K562 (cell line): ENCODE results near the gene EFS. TPM values are rescaled to one million over a fixed set of nuclear protein-coding genes. Genes with fewer than 3 reads are reported as not detected.

Source experiments
- ATAC-seq: fragments of 200-7000 bp; cut with Tn5 transposase; 3 replicates; pipeline ENCODE4 v1.9.1; 2020; ENCODE audit warnings: moderate library complexity
- BruUV-seq: library from RNA; stranded (reverse); fragments of 400-500 nt; replicated peaks from 2 replicates; lab custom pipeline; 2021; lab: Mats Ljungman, UMichigan
- CTCF ChIA-PET: fragments of 300-600 bp; formaldehyde crosslinking; extraction: SDS; loops from one replicate; lab custom pipeline; 2021; ENCODE audit warnings: low intra/inter-chr PET ratio; lab: Yijun Ruan, JAX
- POLR2A ChIA-PET: fragments of 300-600, 350-650 bp; sonication (Branson Sonifier 250); formaldehyde crosslinking; extraction: SDS; loops from one replicate; lab custom pipeline; 2021; ENCODE audit warnings: antibody characterized with exemption, inconsistent platforms; lab: Yijun Ruan, JAX
- DNase-seq, 4 experiments: peaks; one replicate each; pipeline versions ENCODE4 v3.0.0 to v3.0.0-alpha.2; 2011 to 2018; ENCODE audit warnings: low spot score in 3 of 4, mixed read lengths in 3 of 4; ENCODE audit errors: extremely low read depth in 1 of 4
- FAIRE-seq: peaks from 2 replicates; lab custom pipeline; 2011; peaks lifted over from hg19 to GRCh38; lab: Jason Lieb, UNC
- H2AFZ ChIP-seq: 2 replicates; pipeline ENCODE4 v1.6.0; 2011; ENCODE audit warnings: low read depth, low read length, control low read depth, inconsistent platforms
- H3K27ac ChIP-seq: fragments of 200-600 bp; 3 replicates; pipeline ENCODE4 v1.8.0; 2011; ENCODE audit warnings: low read depth, mild to moderate bottlenecking, control low read depth, inconsistent platforms, low read length, moderate library complexity, mixed read lengths; ENCODE audit errors: extremely low read depth
- H3K27me3 ChIP-seq, 2 experiments: fragments of 300-600 bp in 1 of 2; 2 replicates in 1 of 2; 3 replicates in 1 of 2; pipeline versions ENCODE4 v1.6.0 to v1.8.0; 2011; ENCODE audit warnings: inconsistent platforms in 2 of 2, low read length in 2 of 2, mild to moderate bottlenecking in 1 of 2, mixed read lengths in 1 of 2, moderate library complexity in 1 of 2; ENCODE audit not compliant: control insufficient read depth in 2 of 2, insufficient read depth in 2 of 2
- H3K36me3 ChIP-seq: fragments of 300-600 bp; 3 replicates; pipeline ENCODE4 v1.8.0; 2011; ENCODE audit warnings: mild to moderate bottlenecking, low read length, inconsistent platforms; ENCODE audit not compliant: control insufficient read depth, insufficient read depth
- H3K4me1 ChIP-seq, 2 experiments: fragments of 200-600 bp in 1 of 2; replicated peaks in 1 of 2; 2 replicates in 1 of 2; 3 replicates in 1 of 2; pipeline versions ENCODE4 v1.5.1 to v1.8.0; 2011; ENCODE audit warnings: inconsistent platforms in 2 of 2, low read length in 2 of 2, mild to moderate bottlenecking in 1 of 2, mixed read lengths in 1 of 2, moderate library complexity in 1 of 2; ENCODE audit not compliant: control insufficient read depth in 2 of 2, insufficient read depth in 2 of 2
- H3K4me2 ChIP-seq: 2 replicates; pipeline ENCODE4 v1.6.1; 2011; ENCODE audit warnings: low read length, control low read depth, inconsistent platforms, mixed read lengths; ENCODE audit not compliant: insufficient read depth
- H3K4me3 ChIP-seq: fragments of 200-600 bp; sonication (generic), shearing (Covaris generic); 2 replicates; pipeline ENCODE4 v1.5.1; 2016; ENCODE audit warnings: control low read depth, inconsistent platforms
- H3K79me2 ChIP-seq: fragments of 200-600 bp; 3 replicates; pipeline ENCODE4 v1.8.0; 2011; ENCODE audit warnings: low read length, inconsistent platforms; ENCODE audit not compliant: control insufficient read depth, insufficient read depth
- H3K9ac ChIP-seq, 2 experiments: 2 replicates each; pipeline versions ENCODE4 v1.6.0 to v1.6.1; 2011; ENCODE audit warnings: low read depth in 2 of 2, low read length in 2 of 2, control low read depth in 1 of 2, inconsistent platforms in 1 of 2, mild to moderate bottlenecking in 1 of 2, mixed read lengths in 1 of 2; ENCODE audit not compliant: insufficient read depth in 1 of 2
- H3K9me1 ChIP-seq: one replicate; pipeline ENCODE4 v1.6.0; 2011; ENCODE audit warnings: inconsistent platforms, mild to moderate bottlenecking, low read length, moderate library complexity; ENCODE audit not compliant: control insufficient read depth, insufficient read depth
- H3K9me3 ChIP-seq: replicated peaks from 2 replicates; pipeline ENCODE4 v1.5.1; 2011; ENCODE audit warnings: low read depth, low read length, inconsistent platforms; ENCODE audit not compliant: control insufficient read depth, insufficient read depth
- H4K20me1 ChIP-seq: replicated peaks from 2 replicates; pipeline ENCODE4 v1.6.1; 2011; ENCODE audit warnings: low read length, inconsistent platforms, mixed read lengths; ENCODE audit not compliant: control insufficient read depth, insufficient read depth
- CCNT2 ChIP-seq: IDR thresholded peaks from 2 replicates; pipeline ENCODE4 v1.6.1; 2011; ENCODE audit warnings: borderline replicate concordance, low read depth, mild to moderate bottlenecking, moderate library complexity, mixed read lengths, low read length; ENCODE audit not compliant: insufficient read length; ENCODE audit errors: extremely low read depth
- EGR1 ChIP-seq: fragments of 450-650 bp; conservative IDR thresholded peaks from 2 replicates; pipeline ENCODE4 v1.6.1; 2017; ENCODE audit warnings: mild to moderate bottlenecking
- ELF4 ChIP-seq: fragments of 450-650 bp; formaldehyde crosslinking; IDR thresholded peaks from 2 replicates; pipeline ENCODE4 v1.4.0; 2022; ENCODE audit warnings: missing genetic modification characterization
- HNRNPH1 ChIP-seq: fragments of 200-400 bp; formaldehyde crosslinking; optimal IDR thresholded peaks from 2 replicates; pipeline ENCODE3; 2017; ENCODE audit warnings: low read depth, mild to moderate bottlenecking, low read length, moderate library complexity
- IRF2 ChIP-seq: sonication (generic); formaldehyde crosslinking; IDR thresholded peaks from 2 replicates; pipeline ENCODE4 v1.8.1; 2022; ENCODE audit warnings: mild to moderate bottlenecking, missing genetic modification reagents
- MAZ ChIP-seq, 2 experiments: fragments of 450-650 bp in 1 of 2; sonication (generic) in 1 of 2; formaldehyde crosslinking; IDR thresholded peaks in 1 of 2; conservative IDR thresholded peaks in 1 of 2; 2 replicates each; pipeline versions ENCODE4 v1.4.0 to v1.5.0; 2020; ENCODE audit warnings: mild to moderate bottlenecking in 1 of 2, missing genetic modification reagents in 1 of 2
- MCM5 ChIP-seq: fragments of 450-650 bp; IDR thresholded peaks from 2 replicates; pipeline ENCODE4 v1.6.1; 2016; ENCODE audit warnings: low read depth
- POLR3G ChIP-seq: IDR thresholded peaks from 2 replicates; pipeline ENCODE4 v1.6.1; 2011; ENCODE audit not compliant: insufficient read length, insufficient replicate concordance; ENCODE audit errors: extremely low read depth
- POU5F1 ChIP-seq: fragments of 150-350 bp; IDR thresholded peaks from 2 replicates; pipeline ENCODE4 v1.6.1; 2014; ENCODE audit warnings: borderline replicate concordance, low read length, low read depth, mild to moderate bottlenecking; ENCODE audit not compliant: partially characterized antibody
- TEAD2 ChIP-seq: fragments of 450-650 bp; IDR thresholded peaks from 2 replicates; pipeline ENCODE4 v1.6.1; 2016; ENCODE audit warnings: missing genetic modification characterization, control low read depth, missing compliant biosample characterization
- U2AF1 ChIP-seq: fragments of 200-400 bp; formaldehyde crosslinking; optimal IDR thresholded peaks from 2 replicates; pipeline ENCODE3; 2017; ENCODE audit warnings: mild to moderate bottlenecking, low read depth, low read length, moderate library complexity
- ZNF121 ChIP-seq: sonication (generic); formaldehyde crosslinking; conservative IDR thresholded peaks from 2 replicates; pipeline ENCODE4 v1.8.0; 2022; ENCODE audit warnings: missing genetic modification reagents
- ZNF217 ChIP-seq: sonication (generic); formaldehyde crosslinking; IDR thresholded peaks from 2 replicates; pipeline ENCODE4 v1.8.0; 2022; ENCODE audit warnings: mild to moderate bottlenecking, missing genetic modification reagents
- WGBS: fragments of 100-300 bp; shearing (Covaris generic); methylation state at CpG from one replicate; pipeline ENCODE4 v1.1.6; 2016; ENCODE audit warnings: low coverage, mixed read lengths; ENCODE audit not compliant: insufficient coverage; ENCODE audit errors: missing lambda C conversion rate; 5-methylcytosine and 5-hydroxymethylcytosine counted together
- in situ Hi-C: fragments of 300-500 bp; cut with MboI; formaldehyde crosslinking; loops from 4 replicates; pipeline ENCODE4 v1.15.0; 2018; ENCODE audit warnings: inconsistent platforms, mixed read lengths
- intact Hi-C: fragments of 100-400 bp; cut with micrococcal nuclease; formaldehyde crosslinking; loops from 2 replicates; pipeline ENCODE4 v1.14.2; 2022
- polyA plus RNA-seq, 8 experiments: library from polyadenylated mRNA; depleted of rRNA in 4 of 8; stranded (reverse) in 5 of 8; unstranded in 3 of 8; fragments of >200 nt; fragmentation: Nextera tagmentation in 2 of 8; fragmentation: Illumina TruSeq in 1 of 8; extraction: Ambion mirVana in 2 of 8; extraction: Trizol in 1 of 8; gene quantifications; 2 replicates each; pipeline versions ENCODE4 v1.2.1 to v1.2.3, GENCODE V29; 2011 to 2014; ENCODE audit warnings: inconsistent platforms in 1 of 8, missing spikeins in 1 of 8
- total RNA-seq, 7 experiments: library from RNA; depleted of rRNA in 6 of 7; stranded (reverse); fragments of >200 nt in 6 of 7; fragmentation: Illumina TruSeq in 2 of 7; extraction: Trizol in 2 of 7; gene quantifications; 2 replicates each; pipeline versions ENCODE4 v1.2.1 to v1.2.3, GENCODE V29; 2011 to 2021; ENCODE audit warnings: low replicate concordance in 1 of 7
- TF ChIP-seq, protein P1 (sequence below): sonication (generic); formaldehyde crosslinking; IDR thresholded peaks from 2 replicates; pipeline ENCODE4 v1.5.0; 2020; ENCODE audit warnings: missing genetic modification reagents
- TF ChIP-seq, protein P2 (sequence below): fragments of 450-650 bp; IDR thresholded peaks from 2 replicates; pipeline ENCODE4 v1.6.1; 2016; ENCODE audit warnings: low read depth, mild to moderate bottlenecking, moderate library complexity
- TF ChIP-seq, protein P3 (sequence below): sonication (generic); formaldehyde crosslinking; IDR thresholded peaks from 2 replicates; pipeline ENCODE4 v1.8.1; 2023; ENCODE audit warnings: mild to moderate bottlenecking, missing genetic modification reagents
- TF ChIP-seq, protein P4 (sequence below): fragments of 200-800 bp; sonication (Bioruptor generic); IDR thresholded peaks from 2 replicates; pipeline ENCODE4 v1.6.1; 2017; ENCODE audit warnings: missing genetic modification characterization, missing compliant biosample characterization

EFS gene
- total and polyA plus RNA-seq, 9 of the 15 experiments (the other 6 are each of a cell fraction or from before 2014, with no cell fraction given): 0.01 to 0.03 TPM; not detected in 7

DNA sequence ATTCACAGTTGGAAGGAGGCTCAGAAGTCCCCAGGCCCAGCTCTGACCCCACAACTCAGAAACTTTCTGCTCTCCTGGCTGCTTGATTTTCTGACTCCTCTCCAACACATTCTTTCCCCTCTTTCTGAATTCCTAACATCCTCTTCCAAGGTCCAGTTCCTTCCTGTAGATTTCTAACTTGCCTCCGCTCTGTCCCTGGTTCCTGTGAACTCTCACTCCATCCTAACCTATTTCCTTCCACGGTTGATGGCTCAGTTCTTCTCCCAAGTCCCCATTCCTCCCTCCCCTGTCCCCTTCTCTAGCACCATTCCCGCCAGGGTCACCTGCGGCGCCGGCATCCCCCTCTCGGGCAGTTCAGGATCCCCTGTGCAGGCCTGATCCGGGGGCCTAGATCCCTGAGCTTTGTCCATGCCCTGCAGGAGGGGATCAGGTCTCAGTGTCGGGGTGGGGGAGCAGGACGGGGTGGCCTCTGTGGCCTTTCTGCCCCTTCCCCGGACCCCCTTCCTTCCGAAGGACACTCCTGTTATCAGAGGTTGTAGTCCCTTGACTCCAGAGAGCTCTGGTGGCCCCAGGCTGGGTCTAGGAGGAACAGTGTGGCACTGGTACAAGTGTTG lies 6.3 kb downstream of the EFS start:
- Histone ChIP-seq H3K36me3 (no peaks in the 10 kb centered on the region), H3K4me3 (no peak overlapping the region), H3K27me3 (peaks cover 12 to 46% of the 10 kb centered on the region in 2 experiments; a peak in 4 of 5 replicates), H3K4me2 (no peak overlapping the region), H4K20me1 (no peaks in the 10 kb centered on the region; the same call in 1 of the 2 replicates), H3K79me2 (no peaks in the 10 kb centered on the region), H3K9ac (no peak overlapping the region), H3K4me1 (peaks cover 0 to 5% of the 10 kb centered on the region in 2 experiments; a peak in 3 of 5 replicates), H3K9me3 (no peaks in the 10 kb centered on the region), H3K27ac (no peak overlapping the region), H3K9me1 (no peaks in the 10 kb centered on the region), H2AFZ (no peak overlapping the region)
- FAIRE-seq: no peak
- ChIA-PET POLR2A (interaction anchor here (0.6 kb wide), 1 partner anchor 313 kb away, joined by 4 read pairs; no protein-coding TSS in a partner anchor), CTCF (no interaction called here)
- intact Hi-C loops: no loop called here
- no peak for DNase-seq
- BruUV-seq: no TSS peak
- ATAC-seq: no peak
- in situ Hi-C loops: no loop called here
- whole genome bisulfite sequencing: 25% methylated on average over 7 of the region's 12 CpGs
- TF ChIP-seq HNRNPH1 (no peak), EGR1 (no peak), ELF4 (CRISPR knock-in tag) (no peak), TEAD2 (tag) (no peak), ZNF121 (no peak), ZNF217 (CRISPR knock-in tag) (no peak), CCNT2 (no peak), POU5F1 (no peak), MAZ (CRISPR knock-in tag; conservative IDR thresholded peaks at IDR 0.05 in 1 of 2, IDR thresholded peaks at IDR 0.05 in 1 of 2) (no peak), MCM5 (no peak), POLR3G (no peak), U2AF1 (no peak), IRF2 (CRISPR knock-in tag) (no peak)
- TF ChIP-seq, protein P1, sequence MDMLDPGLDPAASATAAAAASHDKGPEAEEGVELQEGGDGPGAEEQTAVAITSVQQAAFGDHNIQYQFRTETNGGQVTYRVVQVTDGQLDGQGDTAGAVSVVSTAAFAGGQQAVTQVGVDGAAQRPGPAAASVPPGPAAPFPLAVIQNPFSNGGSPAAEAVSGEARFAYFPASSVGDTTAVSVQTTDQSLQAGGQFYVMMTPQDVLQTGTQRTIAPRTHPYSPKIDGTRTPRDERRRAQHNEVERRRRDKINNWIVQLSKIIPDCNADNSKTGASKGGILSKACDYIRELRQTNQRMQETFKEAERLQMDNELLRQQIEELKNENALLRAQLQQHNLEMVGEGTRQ (CRISPR knock-in tag): no peak
- TF ChIP-seq, protein P2, sequence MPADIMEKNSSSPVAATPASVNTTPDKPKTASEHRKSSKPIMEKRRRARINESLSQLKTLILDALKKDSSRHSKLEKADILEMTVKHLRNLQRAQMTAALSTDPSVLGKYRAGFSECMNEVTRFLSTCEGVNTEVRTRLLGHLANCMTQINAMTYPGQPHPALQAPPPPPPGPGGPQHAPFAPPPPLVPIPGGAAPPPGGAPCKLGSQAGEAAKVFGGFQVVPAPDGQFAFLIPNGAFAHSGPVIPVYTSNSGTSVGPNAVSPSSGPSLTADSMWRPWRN: no peak
- TF ChIP-seq, protein P3, sequence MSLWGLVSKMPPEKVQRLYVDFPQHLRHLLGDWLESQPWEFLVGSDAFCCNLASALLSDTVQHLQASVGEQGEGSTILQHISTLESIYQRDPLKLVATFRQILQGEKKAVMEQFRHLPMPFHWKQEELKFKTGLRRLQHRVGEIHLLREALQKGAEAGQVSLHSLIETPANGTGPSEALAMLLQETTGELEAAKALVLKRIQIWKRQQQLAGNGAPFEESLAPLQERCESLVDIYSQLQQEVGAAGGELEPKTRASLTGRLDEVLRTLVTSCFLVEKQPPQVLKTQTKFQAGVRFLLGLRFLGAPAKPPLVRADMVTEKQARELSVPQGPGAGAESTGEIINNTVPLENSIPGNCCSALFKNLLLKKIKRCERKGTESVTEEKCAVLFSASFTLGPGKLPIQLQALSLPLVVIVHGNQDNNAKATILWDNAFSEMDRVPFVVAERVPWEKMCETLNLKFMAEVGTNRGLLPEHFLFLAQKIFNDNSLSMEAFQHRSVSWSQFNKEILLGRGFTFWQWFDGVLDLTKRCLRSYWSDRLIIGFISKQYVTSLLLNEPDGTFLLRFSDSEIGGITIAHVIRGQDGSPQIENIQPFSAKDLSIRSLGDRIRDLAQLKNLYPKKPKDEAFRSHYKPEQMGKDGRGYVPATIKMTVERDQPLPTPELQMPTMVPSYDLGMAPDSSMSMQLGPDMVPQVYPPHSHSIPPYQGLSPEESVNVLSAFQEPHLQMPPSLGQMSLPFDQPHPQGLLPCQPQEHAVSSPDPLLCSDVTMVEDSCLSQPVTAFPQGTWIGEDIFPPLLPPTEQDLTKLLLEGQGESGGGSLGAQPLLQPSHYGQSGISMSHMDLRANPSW (CRISPR knock-in tag): no peak
- TF ChIP-seq, protein P4, sequence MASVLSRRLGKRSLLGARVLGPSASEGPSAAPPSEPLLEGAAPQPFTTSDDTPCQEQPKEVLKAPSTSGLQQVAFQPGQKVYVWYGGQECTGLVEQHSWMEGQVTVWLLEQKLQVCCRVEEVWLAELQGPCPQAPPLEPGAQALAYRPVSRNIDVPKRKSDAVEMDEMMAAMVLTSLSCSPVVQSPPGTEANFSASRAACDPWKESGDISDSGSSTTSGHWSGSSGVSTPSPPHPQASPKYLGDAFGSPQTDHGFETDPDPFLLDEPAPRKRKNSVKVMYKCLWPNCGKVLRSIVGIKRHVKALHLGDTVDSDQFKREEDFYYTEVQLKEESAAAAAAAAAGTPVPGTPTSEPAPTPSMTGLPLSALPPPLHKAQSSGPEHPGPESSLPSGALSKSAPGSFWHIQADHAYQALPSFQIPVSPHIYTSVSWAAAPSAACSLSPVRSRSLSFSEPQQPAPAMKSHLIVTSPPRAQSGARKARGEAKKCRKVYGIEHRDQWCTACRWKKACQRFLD: no peak
